ENCODE results near the gene HHATL.
"Not testable (repeated sequence)": the region's sequence is repeated elsewhere in the genome, so short reads cannot be mapped to it uniquely, and the experiment has no call there.

HHATL gene

DNA sequence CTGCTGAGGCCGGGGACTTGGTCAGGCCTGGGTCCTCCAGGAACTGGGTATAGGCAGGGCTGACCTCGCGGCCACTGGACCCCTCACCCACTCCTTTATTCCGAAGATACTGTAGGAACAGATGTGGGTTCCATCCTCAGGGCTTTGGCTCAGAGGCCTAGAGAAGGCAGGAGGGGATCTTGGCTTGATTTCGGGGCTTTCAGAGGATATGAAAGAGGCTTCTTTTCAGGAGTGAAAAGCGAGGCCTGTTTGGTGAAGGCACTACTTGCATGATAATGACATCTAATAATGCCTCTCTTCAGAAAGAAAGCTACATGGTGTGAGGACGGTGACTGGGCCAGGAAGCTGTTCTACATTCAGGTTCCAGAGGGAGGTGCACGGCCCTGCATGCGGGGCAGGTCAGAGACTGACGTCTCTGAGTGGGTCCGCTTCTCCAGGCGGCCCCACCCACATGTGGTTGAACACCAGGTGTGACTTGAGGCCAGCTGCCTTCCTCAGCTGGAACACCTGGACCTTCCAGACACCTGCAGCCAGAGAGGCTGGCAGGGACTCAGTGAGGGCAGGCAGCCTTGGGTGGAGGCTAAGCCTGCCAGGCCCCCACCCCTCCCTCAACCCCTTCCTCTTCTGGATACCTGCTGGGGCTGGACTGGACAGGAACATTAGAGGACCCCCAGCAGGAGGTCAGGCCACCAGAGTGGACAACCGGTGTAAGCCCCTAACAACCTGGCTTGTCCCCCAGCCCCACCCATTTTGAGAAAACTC is 31.1 kb upstream of the HHATL start:
- DNase-seq, result no peak

DNA sequence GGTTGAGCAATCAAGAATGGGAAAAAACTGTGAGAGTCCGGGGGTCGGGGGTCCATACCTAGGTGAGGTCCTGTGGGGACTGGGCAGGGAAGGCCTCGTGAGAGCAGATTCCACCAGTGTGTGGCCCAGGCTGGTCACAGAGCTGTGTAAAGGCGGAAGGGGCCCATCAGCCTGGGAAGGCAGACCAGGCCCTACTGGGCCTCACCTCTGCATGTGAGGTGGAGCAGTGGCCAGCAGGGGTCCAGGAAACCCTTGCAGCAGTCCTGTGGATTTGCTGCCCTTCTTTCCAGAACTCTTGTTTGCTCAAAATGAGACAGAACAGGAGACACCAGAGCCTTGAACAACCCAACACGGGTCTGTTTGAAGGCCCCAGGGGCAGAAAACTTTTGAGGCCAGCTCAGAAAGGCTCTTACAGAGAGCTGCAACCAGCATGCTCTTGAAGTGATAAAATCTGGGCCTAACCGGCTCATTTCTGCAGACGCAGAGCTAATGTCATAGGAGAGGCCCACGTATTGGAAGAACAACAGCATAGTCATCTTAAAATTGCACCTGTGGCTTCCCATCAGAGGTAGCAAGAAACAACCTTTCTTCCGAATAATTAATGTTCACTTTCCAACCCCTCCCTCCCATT is 30.3 kb upstream of the HHATL start:
- no peak for DNase-seq

DNA sequence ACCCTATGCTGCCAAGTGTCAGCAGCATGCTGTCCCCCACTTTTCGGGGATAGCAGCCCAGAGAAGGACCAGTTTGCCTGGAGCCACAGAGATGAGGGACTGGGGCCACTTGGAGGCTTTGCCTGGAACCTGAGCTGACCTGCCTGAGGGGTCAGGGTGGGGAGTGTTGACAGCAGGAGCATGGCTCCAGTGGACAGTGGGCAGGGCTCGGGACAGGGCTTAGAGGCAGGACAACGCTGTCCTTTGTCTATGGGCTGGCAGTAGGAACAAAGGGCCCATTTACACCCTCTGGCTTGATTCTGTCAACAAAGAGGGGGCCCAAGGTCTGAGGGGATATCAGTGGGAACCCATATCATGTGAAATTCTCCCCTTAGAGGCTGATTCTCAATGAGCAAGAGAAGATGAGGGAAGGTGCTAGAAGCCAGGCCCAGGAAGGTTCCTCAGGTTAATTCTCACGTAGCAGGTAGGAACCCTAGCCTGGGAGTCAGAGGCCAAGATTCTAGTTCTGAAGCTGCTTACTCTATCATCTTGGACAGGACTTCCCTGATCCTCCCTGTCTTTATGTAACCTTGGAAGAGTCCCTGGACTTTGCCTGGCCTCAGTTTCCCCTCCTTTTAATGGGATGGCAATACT is 29.7 kb upstream of the HHATL start:
- no peak for DNase-seq

DNA sequence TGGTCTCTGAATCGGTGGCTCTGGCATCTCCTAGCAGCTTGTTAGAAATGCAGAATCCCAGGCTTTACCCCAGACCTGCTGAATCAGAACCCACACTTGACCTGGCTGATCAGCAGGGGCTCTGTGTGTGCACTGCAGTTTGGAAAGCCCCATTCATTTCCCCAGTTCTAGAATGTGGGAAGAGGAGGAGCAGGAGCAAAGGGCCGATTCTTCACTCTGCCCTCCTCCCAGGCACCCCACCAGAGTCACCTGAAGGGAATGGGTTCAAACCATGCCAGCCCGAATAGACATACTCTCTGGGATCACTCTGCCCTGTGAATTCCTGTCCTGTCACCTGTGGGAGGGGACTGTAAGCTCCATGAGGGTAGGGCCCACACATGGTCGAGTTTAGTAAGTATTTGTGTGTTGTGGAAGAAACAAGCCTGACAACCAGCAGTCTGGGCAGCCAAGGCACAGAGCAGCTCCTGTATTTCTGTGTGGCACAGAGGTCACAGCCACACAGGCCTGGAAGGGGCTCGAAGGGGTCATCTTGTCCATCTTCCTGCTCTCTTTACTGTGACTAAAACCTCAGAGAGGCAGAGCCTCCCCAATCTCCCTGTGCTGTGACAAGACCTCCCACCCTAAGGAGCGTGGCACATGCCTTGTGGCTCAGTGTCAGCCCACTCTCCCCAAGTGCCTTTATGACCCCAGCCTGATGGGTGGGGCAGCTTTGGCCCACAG is 29.0 kb upstream of the HHATL start:
- no peak for DNase-seq

DNA sequence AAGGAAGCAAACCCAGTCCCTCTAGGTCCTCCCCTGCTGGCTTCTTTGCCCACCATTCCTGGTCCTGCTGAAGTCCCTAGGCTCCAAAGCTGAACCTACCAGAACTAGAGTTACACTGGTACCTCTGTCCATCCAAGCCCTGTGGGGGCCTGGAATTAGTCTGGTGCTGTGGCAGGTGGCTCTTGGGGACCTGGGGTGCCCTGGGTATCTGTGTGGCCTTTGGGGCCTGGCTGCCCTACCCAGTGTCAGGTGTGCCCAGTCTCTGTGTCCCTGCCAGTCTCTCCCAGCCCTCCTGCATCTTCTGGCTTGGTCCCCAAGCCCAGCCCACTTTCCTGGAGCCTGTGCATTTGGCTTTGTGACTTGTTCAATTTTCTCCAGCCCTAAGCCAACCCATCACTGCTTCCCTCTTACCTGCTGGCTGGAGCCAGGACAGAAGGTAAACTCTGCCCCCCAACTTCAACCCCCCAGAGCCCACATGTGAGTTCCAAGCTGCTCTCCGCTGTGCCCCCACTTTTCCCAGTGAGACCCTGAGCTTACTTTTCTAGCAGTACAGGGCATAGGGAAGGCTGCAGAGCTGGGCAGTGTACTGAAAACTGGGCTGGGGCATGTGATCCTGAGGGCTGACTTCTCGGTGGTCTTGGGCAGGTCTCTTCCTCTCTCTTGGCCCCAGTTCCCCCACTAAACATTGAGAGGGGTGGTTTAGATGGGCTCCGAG is 28.3 kb upstream of the HHATL start:
- DNase-seq, result no peak

DNA sequence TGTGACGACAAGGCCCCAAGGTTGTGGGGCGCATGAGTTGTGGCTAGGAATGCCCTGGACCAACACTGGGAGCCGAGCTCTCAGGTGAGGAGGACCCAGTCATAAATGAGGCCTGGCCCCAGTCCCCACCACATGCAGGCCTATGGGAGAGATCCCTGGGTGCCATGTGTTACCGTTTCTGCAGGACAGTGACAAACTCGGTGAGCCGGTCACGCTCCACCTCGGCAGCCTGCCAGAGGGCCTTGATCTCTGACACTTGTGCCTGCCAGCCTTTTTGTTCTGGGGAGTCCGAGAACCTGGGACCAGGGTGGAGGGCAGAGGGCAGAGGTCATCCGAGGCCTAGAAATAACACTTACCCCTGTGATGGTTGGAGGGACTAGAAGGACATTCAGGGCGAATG is 27.7 kb upstream of the HHATL start:
- DNase-seq, result no peak

DNA sequence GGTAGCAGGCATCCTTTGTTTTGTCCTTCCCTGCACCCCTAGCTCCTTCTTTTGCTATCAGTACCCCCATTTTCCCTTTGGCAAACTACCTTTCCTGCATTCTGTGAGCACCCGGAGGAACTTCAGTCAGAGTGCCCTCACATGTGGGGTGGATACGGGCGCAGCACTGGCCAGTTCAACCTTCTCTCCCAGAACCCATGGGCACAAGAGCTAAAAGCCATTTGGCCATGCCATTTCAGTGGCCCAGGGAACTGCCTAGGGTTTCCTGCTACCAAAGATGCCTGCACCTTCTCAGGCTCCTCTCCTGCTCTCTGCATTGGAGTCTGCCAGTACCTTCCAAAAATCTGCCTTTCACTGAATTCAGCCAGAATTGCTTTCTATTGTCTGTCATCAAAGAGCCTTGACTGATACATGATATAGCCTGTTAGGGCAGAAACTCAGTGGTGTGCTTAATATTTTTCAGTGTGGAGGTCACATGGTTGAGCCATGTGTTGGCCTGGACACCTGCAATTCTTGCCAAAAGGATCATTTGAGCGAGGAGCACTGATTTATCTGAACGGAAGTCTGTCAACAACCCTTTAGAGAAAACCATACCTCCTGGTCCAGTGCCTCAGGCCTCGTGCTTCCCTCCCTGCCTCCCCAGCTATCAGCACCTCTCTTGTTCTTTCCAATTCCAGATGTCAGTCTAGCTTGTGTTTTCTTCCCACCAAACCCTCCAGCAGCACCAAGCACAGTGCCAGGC is 27.0 kb upstream of the HHATL start:
- DNase-seq, result no peak

DNA sequence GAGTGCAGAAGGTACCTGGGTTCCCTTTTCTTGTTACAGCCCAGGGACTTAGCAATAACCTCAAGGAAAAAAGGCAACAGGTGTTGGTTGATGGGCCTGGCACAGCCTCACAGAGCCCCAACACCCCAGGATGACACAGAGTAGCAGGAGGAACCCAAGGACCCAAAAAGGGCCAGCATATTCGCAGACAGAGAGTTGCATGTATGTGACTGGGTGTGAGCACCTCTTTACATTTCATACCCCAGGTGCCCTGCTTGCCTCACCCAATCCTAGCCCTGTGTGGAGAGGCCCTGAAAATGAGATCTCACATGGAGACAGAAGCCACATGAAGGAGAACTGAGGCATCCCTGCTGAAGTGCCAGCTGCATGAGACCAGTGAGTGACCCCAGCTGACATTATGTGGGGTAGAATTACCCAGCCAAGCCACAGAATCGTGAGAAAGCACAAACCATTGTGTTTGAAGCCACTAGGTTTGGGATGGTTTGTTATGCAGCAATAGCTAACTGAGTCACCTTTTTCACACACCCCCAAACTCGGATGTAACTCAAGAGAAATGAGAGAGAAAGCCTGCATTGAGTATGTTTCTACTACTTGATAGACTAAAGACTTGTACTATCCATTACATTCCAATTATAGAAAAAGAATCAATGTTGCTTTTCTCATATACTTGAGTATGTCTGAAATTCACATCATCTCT is 26.2 kb upstream of the HHATL start:
- DNase-seq, result no peak

DNA sequence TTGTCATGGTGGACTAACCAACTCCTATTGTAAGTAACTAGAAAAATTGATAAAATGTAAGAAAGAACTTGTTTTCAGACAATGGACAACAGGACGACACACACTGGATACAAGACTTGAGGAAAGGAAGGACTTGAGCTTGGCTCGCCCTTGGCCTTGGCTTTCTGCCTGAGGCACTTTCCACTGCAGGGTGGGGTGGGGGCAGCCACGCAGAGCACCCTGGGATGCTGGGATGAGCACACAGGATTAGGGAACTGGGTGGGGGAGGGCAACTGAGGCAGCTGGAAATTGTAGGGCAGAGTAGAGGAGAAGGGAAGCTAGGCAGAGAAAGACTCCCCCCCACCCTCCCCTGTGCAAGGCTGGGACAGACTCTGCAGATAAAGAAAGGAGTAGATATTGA is 25.5 kb upstream of the HHATL start:
- no peak for DNase-seq

DNA sequence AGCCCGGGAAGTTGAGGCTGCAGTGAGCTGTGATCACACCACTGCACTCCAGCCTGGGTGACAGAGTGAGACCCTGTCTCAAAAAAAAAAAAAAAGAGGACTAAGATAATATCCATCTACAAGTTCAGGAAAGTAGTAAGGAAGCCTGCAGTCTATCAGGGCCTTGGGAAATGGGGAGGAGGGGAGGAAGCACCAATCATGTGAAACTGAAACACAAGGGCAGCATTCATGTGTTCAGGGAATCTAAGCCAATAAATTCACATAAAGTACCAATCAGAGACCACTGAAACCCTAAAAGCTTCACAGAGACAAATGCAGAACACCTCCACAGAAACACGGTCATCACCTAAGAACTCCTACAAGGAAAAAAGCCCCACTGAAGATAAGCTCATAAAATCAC is 22.9 kb upstream of the HHATL start:
- no peak for DNase-seq

DNA sequence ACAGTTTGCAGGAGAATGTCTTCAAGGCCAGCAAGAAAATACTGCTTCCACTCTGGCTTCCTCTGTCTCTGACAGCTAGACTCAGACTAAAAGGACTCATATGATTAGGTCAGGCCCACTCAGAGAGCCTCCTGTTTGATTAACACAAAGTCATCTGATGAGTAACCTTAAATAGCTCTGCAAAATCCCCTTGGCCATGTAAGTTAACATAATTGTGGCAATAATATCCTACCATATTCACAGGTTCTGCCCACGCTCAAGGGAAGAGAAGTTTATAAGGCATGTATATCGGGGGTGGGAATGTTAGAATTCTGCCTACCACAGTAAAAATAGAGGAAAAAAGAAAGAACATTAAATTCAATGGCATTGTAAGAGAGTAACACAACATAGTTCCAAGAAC is 20.6 kb upstream of the HHATL start:
- DNase-seq, result no peak

DNA sequence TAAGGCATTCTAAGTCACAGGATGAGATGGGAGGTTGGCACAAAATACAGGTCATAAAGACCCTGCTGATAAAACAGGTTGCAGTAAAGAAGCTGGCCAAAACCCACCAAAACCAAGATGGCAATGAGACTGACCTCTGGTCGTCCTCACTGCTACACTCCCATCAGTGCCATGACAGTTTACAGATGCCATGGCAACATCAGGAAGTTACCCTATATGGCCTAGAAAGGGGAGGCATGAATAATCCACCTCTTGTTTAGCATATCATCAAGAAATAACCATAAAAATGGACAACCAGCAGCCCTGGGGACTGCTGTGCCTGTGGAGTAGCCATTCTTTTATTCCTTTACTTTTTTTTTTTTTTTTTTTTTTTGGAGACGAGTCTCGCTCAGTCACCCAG is 19.8 kb upstream of the HHATL start:
- DNase-seq, result not testable (repeated sequence)

DNA sequence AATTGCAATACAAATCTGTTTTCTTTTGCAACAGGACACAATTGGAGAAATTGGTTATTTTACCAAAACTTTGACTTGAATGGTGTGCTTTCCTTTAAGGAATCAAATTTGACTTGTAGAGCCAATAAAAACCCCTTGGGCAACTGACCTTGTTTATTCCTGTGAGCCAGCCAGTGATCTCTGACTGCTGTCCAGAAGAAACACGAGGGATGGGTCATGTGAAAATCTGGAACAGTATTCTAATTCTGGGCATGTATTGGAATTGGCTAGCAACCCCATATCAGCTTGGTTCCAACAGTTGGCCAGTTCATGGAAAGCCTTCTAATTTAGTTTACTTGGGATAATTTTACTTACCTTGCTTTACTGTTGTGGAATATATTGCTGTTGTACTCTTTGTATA is 19.1 kb upstream of the HHATL start:
- no peak for DNase-seq

DNA sequence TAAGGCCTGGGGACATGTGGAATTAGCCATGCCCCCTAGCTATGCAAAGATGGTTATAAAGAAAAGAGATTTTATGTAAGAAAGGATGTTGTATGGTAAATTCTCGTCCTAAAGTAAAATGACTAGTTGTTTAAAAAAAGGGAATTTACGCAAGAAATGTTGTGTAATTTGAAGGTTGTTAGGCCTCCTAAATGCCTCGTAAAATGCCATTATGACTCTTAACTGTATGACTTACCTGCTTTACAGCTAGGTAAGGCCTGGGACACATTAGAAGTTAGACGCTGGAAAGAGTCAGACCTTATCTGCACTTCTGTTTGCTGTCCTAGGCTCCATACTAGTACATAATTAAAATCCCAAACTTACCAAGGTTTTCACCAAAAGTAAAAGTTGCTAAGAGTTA is 17.5 kb upstream of the HHATL start:
- DNase-seq, result no peak

DNA sequence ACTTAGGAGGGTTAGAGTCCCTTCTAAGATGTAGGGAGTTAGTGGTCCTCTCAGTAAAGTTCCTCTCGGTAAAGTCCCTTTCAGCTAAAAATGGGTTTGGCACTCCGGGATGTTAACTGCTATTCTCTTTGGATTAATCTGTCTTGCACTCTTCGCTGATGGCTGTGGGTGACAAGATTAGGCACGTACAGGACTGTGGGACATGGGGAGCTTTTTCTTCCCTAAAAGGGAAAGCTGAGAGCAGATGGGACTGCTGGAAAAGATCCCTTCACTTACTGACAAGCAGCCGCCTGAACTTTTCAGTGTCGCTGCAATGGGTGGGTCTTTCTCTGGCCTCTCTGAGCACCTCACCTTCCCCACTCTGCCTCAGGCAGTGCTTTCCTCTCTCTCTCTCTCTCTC is 16.4 kb upstream of the HHATL start:
- no peak for DNase-seq

DNA sequence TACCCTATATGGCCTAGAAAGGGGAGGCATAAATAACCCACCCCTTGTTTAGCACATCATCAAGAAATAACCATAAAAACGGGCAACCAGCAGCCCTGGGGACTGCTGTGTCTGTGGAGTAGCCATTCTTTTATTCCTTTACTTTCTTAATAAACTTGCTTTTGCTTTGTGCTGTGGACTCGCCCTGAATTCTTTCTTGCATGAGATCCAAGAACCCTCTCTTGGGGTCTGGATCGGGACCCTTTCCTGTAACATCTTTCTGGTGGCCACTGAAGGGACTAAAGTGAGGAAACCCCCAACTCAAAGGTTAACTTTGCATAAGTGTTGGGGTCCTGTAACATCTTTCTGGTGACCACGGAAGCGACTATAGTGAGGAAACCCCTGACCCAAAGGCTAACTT is 15.7 kb upstream of the HHATL start:
- DNase-seq, result no peak

DNA sequence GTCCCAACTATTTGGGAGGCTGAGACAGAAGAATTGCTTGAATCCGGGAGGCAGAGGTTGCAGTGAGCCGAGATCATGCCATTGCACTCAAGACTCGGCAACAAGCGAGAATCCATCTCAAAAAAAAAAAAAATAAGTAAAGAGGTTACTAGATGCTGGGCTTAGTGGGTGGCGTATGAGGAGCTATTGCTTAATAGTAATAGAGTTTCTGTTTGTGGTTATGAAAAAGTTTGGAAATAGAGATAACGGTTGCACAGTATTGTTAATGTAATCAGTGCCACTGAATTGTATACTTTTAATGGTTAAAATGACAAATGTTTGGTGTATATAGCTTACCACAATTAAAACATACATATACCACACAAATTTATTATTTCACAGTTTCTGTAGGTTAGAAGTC is 14.7 kb upstream of the HHATL start:
- DNase-seq, result no peak

DNA sequence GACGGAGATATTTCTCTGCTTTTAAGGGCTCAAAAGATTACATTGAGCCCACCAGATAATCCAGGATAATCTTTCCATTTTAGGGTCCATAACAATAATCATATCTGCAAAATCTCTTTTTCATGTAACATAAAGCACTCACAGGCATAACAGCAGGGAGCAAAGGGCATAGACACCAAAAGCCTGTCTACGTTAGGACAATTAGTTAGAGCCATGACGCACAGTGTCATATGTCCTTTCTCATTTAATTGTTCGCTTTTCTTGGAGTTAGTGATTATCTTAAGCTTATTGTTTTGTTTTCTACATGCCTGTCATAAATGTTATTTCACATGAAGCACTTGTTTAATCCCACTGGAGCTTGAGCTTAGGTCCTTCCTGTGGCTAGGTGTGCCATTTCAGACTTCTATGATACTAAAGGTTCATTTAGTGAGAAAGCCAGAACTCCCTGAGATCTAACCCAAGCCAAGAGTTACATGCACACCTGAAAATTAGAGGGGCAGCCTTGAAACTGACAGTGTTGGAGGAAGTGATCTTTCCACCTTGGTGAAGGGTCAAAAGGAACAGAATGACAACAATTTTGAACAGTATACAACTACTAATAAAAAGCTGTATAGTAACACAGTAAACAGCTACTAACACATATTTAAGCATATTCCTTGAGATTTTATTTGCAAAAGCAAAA is 11.7 kb upstream of the HHATL start:
- DNase-seq, result no peak

DNA sequence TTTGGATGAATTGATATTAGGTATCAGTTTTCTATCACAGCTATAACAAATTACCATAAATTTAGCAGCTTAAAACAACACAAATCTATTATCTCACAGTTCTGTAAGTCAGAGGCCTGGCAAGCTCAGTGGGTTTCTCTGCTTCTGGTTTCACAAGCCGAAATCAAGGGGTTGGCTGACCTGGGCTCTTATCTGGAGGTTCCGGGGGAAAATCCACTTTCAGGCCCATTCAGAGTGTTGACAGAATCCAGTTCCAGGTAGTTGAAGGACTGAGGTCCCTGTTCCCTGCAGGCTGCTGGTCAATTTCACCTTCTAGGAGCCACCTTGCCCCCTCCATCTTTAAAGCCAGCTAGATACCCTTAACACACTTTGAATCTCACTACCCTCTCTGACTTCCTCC is 11.1 kb upstream of the HHATL start:
- DNase-seq, result no peak

DNA sequence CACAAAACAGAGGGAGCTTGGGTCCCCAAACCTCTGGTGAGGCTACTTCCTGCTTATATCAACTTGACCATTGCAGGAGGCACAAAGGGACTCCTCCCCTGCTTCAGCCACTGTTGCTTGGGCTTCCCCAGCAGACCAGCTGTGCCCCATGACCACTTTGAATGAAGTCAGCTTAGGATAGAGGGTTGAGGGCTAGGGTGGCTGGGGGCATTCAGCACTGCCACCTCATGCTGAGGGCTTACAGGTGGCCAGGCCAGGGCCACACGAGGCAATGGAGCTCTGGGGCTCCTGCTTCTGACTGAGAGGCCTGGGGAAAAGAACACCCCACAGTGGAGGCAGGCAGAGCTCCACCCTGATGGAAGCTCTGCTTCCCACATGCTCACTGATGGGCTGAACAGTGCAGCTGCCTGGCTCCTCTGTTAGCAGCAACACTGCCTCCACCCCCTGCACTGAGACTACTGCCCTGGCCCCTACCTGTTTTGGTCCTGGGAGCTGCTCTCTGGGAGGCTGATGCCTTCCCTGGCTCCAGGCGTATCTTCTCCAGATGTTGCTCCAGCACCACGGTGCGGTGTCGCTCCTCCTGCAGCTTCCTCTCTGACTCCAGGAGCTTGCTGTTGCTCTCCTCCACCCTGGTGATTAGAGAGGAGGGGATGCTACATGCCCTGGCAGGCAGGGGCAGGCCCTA is 10.2 kb upstream of the HHATL start:
- DNase-seq, result no peak

DNA sequence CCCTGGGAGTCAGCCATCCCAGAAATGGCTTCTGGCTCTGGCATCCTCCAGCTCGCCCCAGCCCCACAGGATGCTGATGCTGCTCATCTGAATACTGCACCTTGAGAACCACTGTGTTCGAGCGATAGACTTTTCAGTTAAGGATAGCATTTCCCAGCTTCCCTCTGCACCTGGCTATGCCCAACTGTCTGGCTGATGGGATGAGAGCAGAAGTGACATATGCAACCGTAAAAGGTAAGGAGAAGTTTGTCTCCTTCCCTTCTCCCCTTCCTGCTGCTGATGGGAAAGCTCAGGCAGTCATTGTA is 9.7 kb upstream of the HHATL start:
- DNase-seq, result no peak
